ENCODE measurements around the gene MECR. TPM values are rescaled to one million over a fixed set of nuclear protein-coding genes. Genes with fewer than 3 reads are reported as not detected.

MECR gene
- total and polyA plus RNA-seq, 8 donors: 8.9 to 47.8 (median 17.8) TPM

DNA sequence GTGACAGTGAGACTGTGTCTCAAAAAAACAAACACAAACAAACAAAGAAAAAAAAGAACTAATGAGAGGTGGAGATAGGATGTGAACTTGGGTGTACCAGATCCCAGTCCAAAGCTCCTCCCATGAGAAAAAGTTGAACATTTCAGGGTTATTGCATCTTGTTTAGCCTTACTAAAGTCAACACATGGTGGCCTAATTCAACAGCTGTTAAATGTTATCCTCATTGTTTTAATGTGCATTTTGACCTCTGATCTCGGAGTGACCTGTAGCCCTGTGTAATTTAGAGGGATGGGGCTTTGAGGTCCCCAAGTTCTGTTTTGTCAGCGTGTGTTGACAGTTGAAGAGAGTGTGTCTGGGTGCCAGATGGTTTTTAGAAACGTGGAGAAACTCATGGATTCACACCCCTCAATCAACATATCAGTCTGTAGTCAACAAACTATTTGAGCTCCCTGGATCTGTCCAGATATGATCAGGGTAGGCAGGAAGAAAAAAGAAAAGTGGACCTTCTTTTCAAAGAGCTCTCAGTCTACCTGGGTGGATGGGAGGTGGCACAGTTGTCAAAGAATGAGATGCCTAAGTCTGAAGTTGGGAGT lies 40.3 kb upstream of the MECR start:
- no peaks in the 10 kb centered on the region for H3K9me3 ChIP-seq
- WGBS, 5 donors: 34 to 57% (median 47%) methylated on average over 3 of the region's 3 CpGs
- H3K27me3 ChIP-seq: no peaks in the 10 kb centered on the region
- TF ChIP-seq EP300 (IDR thresholded peaks at IDR 0.05): no peak
- no peak for TF ChIP-seq POLR2A (IDR thresholded peaks at IDR 0.05)
- TF ChIP-seq, protein P1, sequence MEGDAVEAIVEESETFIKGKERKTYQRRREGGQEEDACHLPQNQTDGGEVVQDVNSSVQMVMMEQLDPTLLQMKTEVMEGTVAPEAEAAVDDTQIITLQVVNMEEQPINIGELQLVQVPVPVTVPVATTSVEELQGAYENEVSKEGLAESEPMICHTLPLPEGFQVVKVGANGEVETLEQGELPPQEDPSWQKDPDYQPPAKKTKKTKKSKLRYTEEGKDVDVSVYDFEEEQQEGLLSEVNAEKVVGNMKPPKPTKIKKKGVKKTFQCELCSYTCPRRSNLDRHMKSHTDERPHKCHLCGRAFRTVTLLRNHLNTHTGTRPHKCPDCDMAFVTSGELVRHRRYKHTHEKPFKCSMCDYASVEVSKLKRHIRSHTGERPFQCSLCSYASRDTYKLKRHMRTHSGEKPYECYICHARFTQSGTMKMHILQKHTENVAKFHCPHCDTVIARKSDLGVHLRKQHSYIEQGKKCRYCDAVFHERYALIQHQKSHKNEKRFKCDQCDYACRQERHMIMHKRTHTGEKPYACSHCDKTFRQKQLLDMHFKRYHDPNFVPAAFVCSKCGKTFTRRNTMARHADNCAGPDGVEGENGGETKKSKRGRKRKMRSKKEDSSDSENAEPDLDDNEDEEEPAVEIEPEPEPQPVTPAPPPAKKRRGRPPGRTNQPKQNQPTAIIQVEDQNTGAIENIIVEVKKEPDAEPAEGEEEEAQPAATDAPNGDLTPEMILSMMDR (IDR thresholded peaks at IDR 0.05): no peak
- no peak for TF ChIP-seq POLR2AphosphoS5 (IDR thresholded peaks at IDR 0.05)
- intact Hi-C loops (cut with DNase I; ENCODE audit: low total_unique reads): no loop called here
- peaks cover 0 to 13% (median 5%) of the 10 kb centered on the region in 4 donors for H3K36me3 ChIP-seq
- peak overlapping the region in 1 of 5 donors; percentile 7 for H3K27ac ChIP-seq
- DNase-seq: no peak
- no peak overlapping the region for H3K4me3 ChIP-seq
- H3K4me1 ChIP-seq: peaks cover 6 to 18% (median 16%) of the 10 kb centered on the region in 4 donors

GRCh38 chr1:29269382-29269781 lies 38.6 kb upstream of the MECR start:
- 66 to 81% (median 74%) methylated on average over 8 of the region's 8 CpGs for WGBS, 5 donors
- intact Hi-C loops (cut with DNase I; ENCODE audit: low total_unique reads): no loop called here
- H3K9me3 ChIP-seq: no peaks in the 10 kb centered on the region
- no peak overlapping the region for H3K4me3 ChIP-seq
- H3K27me3 ChIP-seq: no peaks in the 10 kb centered on the region
- H3K36me3 ChIP-seq: peaks cover 0 to 4% (median 0%) of the 10 kb centered on the region in 4 donors
- TF ChIP-seq POLR2A (IDR thresholded peaks at IDR 0.05) (no peak), EP300 (IDR thresholded peaks at IDR 0.05) (no peak), POLR2AphosphoS5 (IDR thresholded peaks at IDR 0.05) (no peak)
- TF ChIP-seq, protein P1 (IDR thresholded peaks at IDR 0.05): no peak
- DNase-seq: peak in 1 of 2 donors; percentile 68
- H3K27ac ChIP-seq: no peak overlapping the region
- H3K4me1 ChIP-seq: peaks cover 6 to 18% (median 16%) of the 10 kb centered on the region in 4 donors

- TF ChIP-seq, protein P1 (IDR thresholded peaks at IDR 0.05): no peak
- TF ChIP-seq EP300 (IDR thresholded peaks at IDR 0.05) (no peak), POLR2AphosphoS5 (IDR thresholded peaks at IDR 0.05) (no peak), POLR2A (IDR thresholded peaks at IDR 0.05) (no peak)
- WGBS, 5 donors: 79 to 92% (median 87%) methylated on average over 9 of the region's 9 CpGs
- DNase-seq: no peak
- Histone ChIP-seq H3K36me3 (peaks cover 0 to 5% (median 0%) of the 10 kb centered on the region in 4 donors), H3K4me1 (peaks cover 6 to 18% (median 15%) of the 10 kb centered on the region in 4 donors), H3K9me3 (no peaks in the 10 kb centered on the region), H3K27ac (no peak overlapping the region), H3K4me3 (no peak overlapping the region), H3K27me3 (no peaks in the 10 kb centered on the region)
- intact Hi-C loops (cut with DNase I; ENCODE audit: low total_unique reads): no loop called here
Observed at GRCh38 chr1:29267321-29268070, 36.8 kb upstream of the MECR start.

DNA sequence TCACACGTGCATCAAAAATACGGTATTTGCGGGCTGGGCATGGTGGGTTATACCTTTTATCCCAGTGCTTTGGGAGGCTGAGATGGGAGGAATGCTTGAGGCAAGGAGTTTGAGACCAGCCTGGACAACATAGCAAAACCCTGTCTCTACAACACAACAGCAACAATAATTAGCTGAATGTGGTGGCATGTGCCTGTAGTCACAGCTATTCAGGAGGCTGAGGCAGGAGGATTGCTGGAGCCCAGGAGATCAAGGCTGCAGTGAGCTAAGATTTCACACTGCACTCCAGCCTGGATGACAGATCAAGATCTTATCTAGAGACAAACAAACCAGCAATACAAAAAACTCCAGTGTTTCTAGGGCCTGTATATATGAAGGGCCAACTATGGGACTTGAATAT lies 36.2 kb upstream of the MECR start:
- no peak for DNase-seq
- Histone ChIP-seq H3K27me3 (no peaks in the 10 kb centered on the region), H3K27ac (no peak overlapping the region), H3K4me1 (peaks cover 6 to 12% (median 11%) of the 10 kb centered on the region in 4 donors), H3K36me3 (peaks cover 0 to 5% (median 0%) of the 10 kb centered on the region in 4 donors), H3K4me3 (no peak overlapping the region), H3K9me3 (no peaks in the 10 kb centered on the region)
- intact Hi-C loops (cut with DNase I; ENCODE audit: low total_unique reads): no loop called here
- no peak for TF ChIP-seq EP300 (IDR thresholded peaks at IDR 0.05)
- no peak for TF ChIP-seq POLR2AphosphoS5 (IDR thresholded peaks at IDR 0.05)
- no peak for TF ChIP-seq POLR2A (IDR thresholded peaks at IDR 0.05)
- TF ChIP-seq, protein P1 (IDR thresholded peaks at IDR 0.05): no peak
- 92 to 98% (median 97%) methylated on average over 3 of the region's 3 CpGs for whole genome bisulfite sequencing, 5 donors
